Liver (tissue), 9 donors: ENCODE measurements around the gene CRISP1. TPM values are rescaled to one million over a fixed set of nuclear protein-coding genes. Genes with fewer than 3 reads are reported as not detected.

ENCODE experiments used
- DNase-seq: peaks from one replicate; pipeline ENCODE4 v3.0.0-alpha.2; 2017; ENCODE audit warnings: low spot score
- H3K27ac ChIP-seq, 2 donors: one replicate each; pipeline ENCODE4 v1.7.0; 2013; ENCODE audit warnings: inconsistent platforms in 2 of 2, low read length in 2 of 2, control low read depth in 1 of 2, low read depth in 1 of 2, mild to moderate bottlenecking in 1 of 2
- H3K27me3 ChIP-seq, 4 donors: one replicate each; pipeline versions ENCODE4 v1.6.1 to v1.7.0; 2013; ENCODE audit warnings: low read length in 3 of 4, inconsistent platforms in 1 of 4, mild to moderate bottlenecking in 1 of 4, moderate library complexity in 1 of 4; ENCODE audit not compliant: control insufficient read depth in 4 of 4, insufficient read depth in 4 of 4
- H3K36me3 ChIP-seq, 4 donors: one replicate each; pipeline versions ENCODE4 v1.6.1 to v1.7.0; 2013; ENCODE audit warnings: low read length in 3 of 4, mild to moderate bottlenecking in 3 of 4, low read depth in 1 of 4, moderate library complexity in 1 of 4; ENCODE audit not compliant: control insufficient read depth in 4 of 4, insufficient read depth in 3 of 4
- H3K4me1 ChIP-seq, 4 donors: one replicate each; pipeline versions ENCODE4 v1.6.1 to v1.7.0; 2013; ENCODE audit warnings: low read length in 3 of 4, mild to moderate bottlenecking in 3 of 4, moderate library complexity in 1 of 4; ENCODE audit not compliant: control insufficient read depth in 4 of 4, insufficient read depth in 4 of 4
- H3K4me3 ChIP-seq, 3 donors: one replicate each; pipeline versions ENCODE4 v1.6.1 to v1.7.0; 2013; ENCODE audit warnings: low read length in 3 of 3, control low read depth in 1 of 3, low read depth in 1 of 3, mild to moderate bottlenecking in 1 of 3
- H3K9ac ChIP-seq, 2 donors: one replicate each; pipeline ENCODE4 v1.7.0; 2013; ENCODE audit warnings: low read length in 2 of 2, mild to moderate bottlenecking in 2 of 2, moderate library complexity in 2 of 2, control low read depth in 1 of 2, low read depth in 1 of 2
- H3K9me3 ChIP-seq, 4 donors: one replicate each; pipeline versions ENCODE4 v1.6.1 to v1.7.0; 2013; ENCODE audit warnings: low read length in 3 of 4; ENCODE audit not compliant: control insufficient read depth in 4 of 4
- EGR1 ChIP-seq, 2 donors: IDR thresholded peaks; 2 replicates each; pipeline ENCODE4 v1.6.1; 2016 to 2018; ENCODE audit warnings: antibody characterized with exemption in 2 of 2, low read depth in 2 of 2
- FOXA1 ChIP-seq: IDR thresholded peaks from 2 replicates; pipeline ENCODE4 v1.6.1; 2016; ENCODE audit warnings: antibody characterized with exemption
- FOXA2 ChIP-seq: IDR thresholded peaks from 2 replicates; pipeline ENCODE4 v1.6.1; 2016; ENCODE audit warnings: antibody characterized with exemption
- GABPA ChIP-seq, 2 donors: IDR thresholded peaks in 1 of 2; conservative IDR thresholded peaks in 1 of 2; 2 replicates each; pipeline ENCODE4 v1.6.1; 2016; ENCODE audit warnings: antibody characterized with exemption in 2 of 2, mild to moderate bottlenecking in 1 of 2, moderate library complexity in 1 of 2
- HNF4A ChIP-seq, 2 donors: conservative IDR thresholded peaks; 2 replicates each; pipeline ENCODE4 v1.6.1; 2016; ENCODE audit warnings: antibody characterized with exemption in 2 of 2, mild to moderate bottlenecking in 2 of 2
- HNF4G ChIP-seq: IDR thresholded peaks from 2 replicates; pipeline ENCODE4 v1.6.1; 2016; ENCODE audit warnings: antibody characterized with exemption
- JUND ChIP-seq, 2 donors: IDR thresholded peaks; 2 replicates each; pipeline ENCODE4 v1.6.1; 2016; ENCODE audit warnings: antibody characterized with exemption in 2 of 2
- NR2F2 ChIP-seq: IDR thresholded peaks from 2 replicates; pipeline ENCODE4 v1.6.1; 2016; ENCODE audit warnings: antibody characterized with exemption
- RAD21 ChIP-seq, 2 donors: IDR thresholded peaks; 2 replicates each; pipeline ENCODE4 v1.6.1; 2016; ENCODE audit warnings: antibody characterized with exemption in 2 of 2, mild to moderate bottlenecking in 2 of 2
- RXRA ChIP-seq, 2 donors: IDR thresholded peaks; 2 replicates each; pipeline ENCODE4 v1.6.1; 2017 to 2018; ENCODE audit warnings: antibody characterized with exemption in 2 of 2, mild to moderate bottlenecking in 1 of 2
- SP1 ChIP-seq: IDR thresholded peaks from 2 replicates; pipeline ENCODE4 v1.6.1; 2018; ENCODE audit warnings: antibody characterized with exemption, mild to moderate bottlenecking
- TAF1 ChIP-seq: conservative IDR thresholded peaks from 2 replicates; pipeline ENCODE4 v1.6.1; 2016; ENCODE audit warnings: antibody characterized with exemption, mild to moderate bottlenecking
- YY1 ChIP-seq: IDR thresholded peaks from 2 replicates; pipeline ENCODE4 v1.6.1; 2016; ENCODE audit warnings: antibody characterized with exemption, mild to moderate bottlenecking
- WGBS: extraction: QIAGEN DNeasy Blood & Tissue Kit; methylation state at CpG from one replicate; pipeline ENCODE4 v1.1.7; 2013; 5-methylcytosine and 5-hydroxymethylcytosine counted together
- polyA plus RNA-seq, 2 donors: library from polyadenylated mRNA; stranded (reverse) in 1 of 2; unstranded in 1 of 2; fragments of 200-250 nt in 1 of 2; fragments of >200 nt in 1 of 2; fragmentation: Nextera tagmentation in 1 of 2; extraction: Ambion mirVana in 1 of 2; gene quantifications; one replicate each; pipeline versions ENCODE4 v1.2.1 to v1.2.3, GENCODE V29; 2013 to 2015
- total RNA-seq, 2 donors: library from RNA; depleted of rRNA; stranded (reverse); fragments of >200 nt; gene quantifications; one replicate each; pipeline ENCODE4 v1.2.3, GENCODE V29; 2014
- TF ChIP-seq, protein P1 (sequence below): IDR thresholded peaks from 2 replicates; pipeline ENCODE4 v1.6.1; 2016; ENCODE audit warnings: antibody characterized with exemption
- TF ChIP-seq, protein P2 (sequence below): IDR thresholded peaks from 2 replicates; pipeline ENCODE4 v1.6.1; 2016; ENCODE audit warnings: antibody characterized with exemption
- TF ChIP-seq, protein P3 (sequence below): fragments of 150-350 bp; IDR thresholded peaks from 2 replicates; pipeline ENCODE4 v1.5.1; 2017; ENCODE audit warnings: improper control_type of control experiment, low read depth, low read length; ENCODE audit not compliant: missing input control
- TF ChIP-seq, protein P4 (sequence below): IDR thresholded peaks from 2 replicates; pipeline ENCODE4 v1.6.1; 2016; ENCODE audit warnings: antibody characterized with exemption
- TF ChIP-seq, protein P5 (sequence below): IDR thresholded peaks from 2 replicates; pipeline ENCODE4 v1.6.1; 2016; ENCODE audit warnings: antibody characterized with exemption, mild to moderate bottlenecking
- donor health status: healthy.
- donor health status: healthy.
- donor health status: healthy.
- donor health status: healthy.
- donor health status: healthy.

The CRISP1 gene
- total and polyA plus RNA-seq, 4 donors, result not detected

DNA sequence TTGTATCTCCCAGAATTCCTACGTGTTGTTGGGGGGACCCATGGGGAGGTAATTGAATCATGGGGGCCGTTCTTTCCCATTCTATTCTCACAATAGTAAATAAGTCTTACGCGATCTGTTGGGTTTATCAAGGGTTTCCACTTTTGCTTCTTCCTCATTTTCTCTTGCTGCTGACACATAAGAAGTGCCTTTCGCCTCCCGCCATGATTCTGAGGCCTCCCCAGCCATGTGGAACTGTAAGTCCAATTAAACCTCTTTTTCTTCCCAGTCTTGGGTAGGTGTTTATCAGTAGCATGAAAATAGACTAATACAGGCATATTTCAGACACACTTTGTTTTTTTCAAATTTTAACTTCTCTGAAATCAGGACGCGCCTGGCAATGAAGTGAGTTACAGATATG lies 64.8 kb downstream of the CRISP1 start:
- H3K4me3 ChIP-seq, result no peak overlapping the region
- no peaks in the 10 kb centered on the region for H3K4me1 ChIP-seq
- no peak for DNase-seq
- no peak for TF ChIP-seq FOXA2
- no peak for TF ChIP-seq SP1
- no peak for TF ChIP-seq HNF4G
- TF ChIP-seq YY1, result no peak
- TF ChIP-seq, protein P1, sequence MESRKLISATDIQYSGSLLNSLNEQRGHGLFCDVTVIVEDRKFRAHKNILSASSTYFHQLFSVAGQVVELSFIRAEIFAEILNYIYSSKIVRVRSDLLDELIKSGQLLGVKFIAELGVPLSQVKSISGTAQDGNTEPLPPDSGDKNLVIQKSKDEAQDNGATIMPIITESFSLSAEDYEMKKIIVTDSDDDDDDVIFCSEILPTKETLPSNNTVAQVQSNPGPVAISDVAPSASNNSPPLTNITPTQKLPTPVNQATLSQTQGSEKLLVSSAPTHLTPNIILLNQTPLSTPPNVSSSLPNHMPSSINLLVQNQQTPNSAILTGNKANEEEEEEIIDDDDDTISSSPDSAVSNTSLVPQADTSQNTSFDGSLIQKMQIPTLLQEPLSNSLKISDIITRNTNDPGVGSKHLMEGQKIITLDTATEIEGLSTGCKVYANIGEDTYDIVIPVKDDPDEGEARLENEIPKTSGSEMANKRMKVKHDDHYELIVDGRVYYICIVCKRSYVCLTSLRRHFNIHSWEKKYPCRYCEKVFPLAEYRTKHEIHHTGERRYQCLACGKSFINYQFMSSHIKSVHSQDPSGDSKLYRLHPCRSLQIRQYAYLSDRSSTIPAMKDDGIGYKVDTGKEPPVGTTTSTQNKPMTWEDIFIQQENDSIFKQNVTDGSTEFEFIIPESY, result no peak
- TF ChIP-seq NR2F2, result no peak
- TF ChIP-seq FOXA1, result no peak
- TF ChIP-seq, protein P2, sequence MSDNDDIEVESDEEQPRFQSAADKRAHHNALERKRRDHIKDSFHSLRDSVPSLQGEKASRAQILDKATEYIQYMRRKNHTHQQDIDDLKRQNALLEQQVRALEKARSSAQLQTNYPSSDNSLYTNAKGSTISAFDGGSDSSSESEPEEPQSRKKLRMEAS, result no peak
- TF ChIP-seq, protein P3, sequence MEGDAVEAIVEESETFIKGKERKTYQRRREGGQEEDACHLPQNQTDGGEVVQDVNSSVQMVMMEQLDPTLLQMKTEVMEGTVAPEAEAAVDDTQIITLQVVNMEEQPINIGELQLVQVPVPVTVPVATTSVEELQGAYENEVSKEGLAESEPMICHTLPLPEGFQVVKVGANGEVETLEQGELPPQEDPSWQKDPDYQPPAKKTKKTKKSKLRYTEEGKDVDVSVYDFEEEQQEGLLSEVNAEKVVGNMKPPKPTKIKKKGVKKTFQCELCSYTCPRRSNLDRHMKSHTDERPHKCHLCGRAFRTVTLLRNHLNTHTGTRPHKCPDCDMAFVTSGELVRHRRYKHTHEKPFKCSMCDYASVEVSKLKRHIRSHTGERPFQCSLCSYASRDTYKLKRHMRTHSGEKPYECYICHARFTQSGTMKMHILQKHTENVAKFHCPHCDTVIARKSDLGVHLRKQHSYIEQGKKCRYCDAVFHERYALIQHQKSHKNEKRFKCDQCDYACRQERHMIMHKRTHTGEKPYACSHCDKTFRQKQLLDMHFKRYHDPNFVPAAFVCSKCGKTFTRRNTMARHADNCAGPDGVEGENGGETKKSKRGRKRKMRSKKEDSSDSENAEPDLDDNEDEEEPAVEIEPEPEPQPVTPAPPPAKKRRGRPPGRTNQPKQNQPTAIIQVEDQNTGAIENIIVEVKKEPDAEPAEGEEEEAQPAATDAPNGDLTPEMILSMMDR, result no peak
- TF ChIP-seq RAD21 (IDR thresholded peaks at IDR 0.05), result no peak
- no peak for TF ChIP-seq RXRA (IDR thresholded peaks at IDR 0.05)
- TF ChIP-seq HNF4A (conservative IDR thresholded peaks at IDR 0.05), result no peak
- TF ChIP-seq, protein P4, sequence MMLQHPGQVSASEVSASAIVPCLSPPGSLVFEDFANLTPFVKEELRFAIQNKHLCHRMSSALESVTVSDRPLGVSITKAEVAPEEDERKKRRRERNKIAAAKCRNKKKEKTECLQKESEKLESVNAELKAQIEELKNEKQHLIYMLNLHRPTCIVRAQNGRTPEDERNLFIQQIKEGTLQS, result no peak
- TF ChIP-seq JUND (IDR thresholded peaks at IDR 0.05), result no peak
- no peak for TF ChIP-seq EGR1 (IDR thresholded peaks at IDR 0.05; ENCODE audit: low read depth in 2 of 2)
- TF ChIP-seq TAF1, result no peak
- TF ChIP-seq, protein P5, sequence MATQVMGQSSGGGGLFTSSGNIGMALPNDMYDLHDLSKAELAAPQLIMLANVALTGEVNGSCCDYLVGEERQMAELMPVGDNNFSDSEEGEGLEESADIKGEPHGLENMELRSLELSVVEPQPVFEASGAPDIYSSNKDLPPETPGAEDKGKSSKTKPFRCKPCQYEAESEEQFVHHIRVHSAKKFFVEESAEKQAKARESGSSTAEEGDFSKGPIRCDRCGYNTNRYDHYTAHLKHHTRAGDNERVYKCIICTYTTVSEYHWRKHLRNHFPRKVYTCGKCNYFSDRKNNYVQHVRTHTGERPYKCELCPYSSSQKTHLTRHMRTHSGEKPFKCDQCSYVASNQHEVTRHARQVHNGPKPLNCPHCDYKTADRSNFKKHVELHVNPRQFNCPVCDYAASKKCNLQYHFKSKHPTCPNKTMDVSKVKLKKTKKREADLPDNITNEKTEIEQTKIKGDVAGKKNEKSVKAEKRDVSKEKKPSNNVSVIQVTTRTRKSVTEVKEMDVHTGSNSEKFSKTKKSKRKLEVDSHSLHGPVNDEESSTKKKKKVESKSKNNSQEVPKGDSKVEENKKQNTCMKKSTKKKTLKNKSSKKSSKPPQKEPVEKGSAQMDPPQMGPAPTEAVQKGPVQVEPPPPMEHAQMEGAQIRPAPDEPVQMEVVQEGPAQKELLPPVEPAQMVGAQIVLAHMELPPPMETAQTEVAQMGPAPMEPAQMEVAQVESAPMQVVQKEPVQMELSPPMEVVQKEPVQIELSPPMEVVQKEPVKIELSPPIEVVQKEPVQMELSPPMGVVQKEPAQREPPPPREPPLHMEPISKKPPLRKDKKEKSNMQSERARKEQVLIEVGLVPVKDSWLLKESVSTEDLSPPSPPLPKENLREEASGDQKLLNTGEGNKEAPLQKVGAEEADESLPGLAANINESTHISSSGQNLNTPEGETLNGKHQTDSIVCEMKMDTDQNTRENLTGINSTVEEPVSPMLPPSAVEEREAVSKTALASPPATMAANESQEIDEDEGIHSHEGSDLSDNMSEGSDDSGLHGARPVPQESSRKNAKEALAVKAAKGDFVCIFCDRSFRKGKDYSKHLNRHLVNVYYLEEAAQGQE, result no peak
- TF ChIP-seq GABPA (IDR thresholded peaks at IDR 0.05 in 1 of 2, conservative IDR thresholded peaks at IDR 0.05 in 1 of 2), result no peak
- H3K27ac ChIP-seq, result no peak overlapping the region
- H3K9me3 ChIP-seq, result no peaks in the 10 kb centered on the region
- no peaks in the 10 kb centered on the region for H3K36me3 ChIP-seq
- 94% methylated on average over 8 of the region's 8 CpGs for WGBS
- no peak overlapping the region for H3K9ac ChIP-seq
- H3K27me3 ChIP-seq, result no peaks in the 10 kb centered on the region

DNA sequence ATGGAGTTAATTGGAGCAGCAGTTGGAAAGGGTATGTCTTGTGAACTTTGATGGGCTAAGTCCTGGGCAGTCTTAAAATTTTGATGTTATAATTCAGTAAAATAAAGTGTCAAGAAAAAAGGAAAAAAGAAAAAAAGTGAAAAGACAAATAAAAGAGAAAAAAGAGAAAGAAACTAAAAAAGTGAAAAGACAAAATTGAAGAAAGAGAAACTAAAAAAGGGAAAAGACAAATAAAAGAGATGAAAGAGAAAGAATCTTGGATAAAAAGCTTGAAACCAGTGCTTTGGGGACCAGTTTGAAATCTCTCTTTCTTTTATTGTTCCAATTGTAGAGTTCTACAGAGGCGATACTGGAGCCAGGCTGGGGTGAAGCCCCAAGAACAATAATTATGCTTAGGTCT lies 67.2 kb downstream of the CRISP1 start:
- WGBS, result 93% methylated on average over 1 of the region's 1 CpG
- Histone ChIP-seq H3K9me3 (no peaks in the 10 kb centered on the region), H3K36me3 (no peaks in the 10 kb centered on the region), H3K4me1 (no peaks in the 10 kb centered on the region), H3K27ac (no peak overlapping the region), H3K27me3 (no peaks in the 10 kb centered on the region), H3K9ac (no peak overlapping the region), H3K4me3 (no peak overlapping the region)
- TF ChIP-seq TAF1 (no peak), FOXA2 (no peak), RAD21 (IDR thresholded peaks at IDR 0.05) (no peak), EGR1 (IDR thresholded peaks at IDR 0.05; ENCODE audit: low read depth in 2 of 2) (no peak), FOXA1 (no peak), HNF4G (no peak), RXRA (IDR thresholded peaks at IDR 0.05) (no peak), GABPA (IDR thresholded peaks at IDR 0.05 in 1 of 2, conservative IDR thresholded peaks at IDR 0.05 in 1 of 2) (no peak), SP1 (no peak), HNF4A (conservative IDR thresholded peaks at IDR 0.05) (no peak)
- TF ChIP-seq, protein P5, result no peak
- TF ChIP-seq, protein P2, result no peak
- TF ChIP-seq, protein P4, result no peak
- no peak for DNase-seq
